Upper lobe of right lung (tissue), 1 donor: ENCODE data around the gene HMGCS1. TPM values are rescaled to one million over a fixed set of nuclear protein-coding genes. Genes with fewer than 3 reads are reported as not detected.

ENCODE experiments used
- ATAC-seq: fragments of 200-7000 bp; cut with Tn5 transposase; one replicate; pipeline ENCODE4 v1.9.1; 2020; ENCODE audit warnings: mild to moderate bottlenecking, moderate library complexity
- DNase-seq: peaks from one replicate; pipeline ENCODE4 v3.0.0-alpha.2; 2020
- H3K27ac ChIP-seq: fragments of 200-600 bp; one replicate; pipeline ENCODE4 v1.8.0; 2022
- H3K27me3 ChIP-seq: fragments of 200-600 bp; one replicate; pipeline ENCODE4 v1.8.0; 2022; ENCODE audit warnings: mild to moderate bottlenecking
- H3K36me3 ChIP-seq: fragments of 200-600 bp; one replicate; pipeline ENCODE4 v1.8.0; 2022
- H3K4me1 ChIP-seq: fragments of 200-600 bp; one replicate; pipeline ENCODE4 v1.8.0; 2022
- H3K4me3 ChIP-seq: fragments of 200-600 bp; one replicate; pipeline ENCODE4 v1.8.0; 2022; ENCODE audit warnings: mild to moderate bottlenecking
- H3K9me3 ChIP-seq: fragments of 200-600 bp; one replicate; pipeline ENCODE4 v1.8.0; 2022
- CTCF ChIP-seq: fragments of 200-600 bp; IDR thresholded peaks from one replicate; pipeline ENCODE4 v1.8.0; 2022; ENCODE audit warnings: antibody characterized with exemption
- intact Hi-C: fragments of 100-400 bp; cut with DNase I; formaldehyde crosslinking; loops from one replicate; pipeline ENCODE4 v1.11.0; 2022
- total RNA-seq: library from RNA; stranded (reverse); fragmentation: NEBNext Ultra II Directional; extraction: Animal tissue kit (Norgen Biotek cat#: 25700); gene quantifications from one replicate; pipeline ENCODE4 v1.2.1, GENCODE V29; 2021
- donor health status: DM: no; HTN: yes; CAD: no; lungs with severe emphysema.

Gene HMGCS1
- total RNA-seq, 1 donor from 2014 or later, result 167 TPM

GRCh38 chr5:43242196-43242595, 71.0 kb downstream of the HMGCS1 start:
- Histone ChIP-seq H3K4me3 (no peak overlapping the region), H3K36me3 (no peaks in the 10 kb centered on the region), H3K27ac (no peak overlapping the region), H3K9me3 (no peaks in the 10 kb centered on the region), H3K4me1 (no peaks in the 10 kb centered on the region), H3K27me3 (no peaks in the 10 kb centered on the region)
- ATAC-seq (no peak), DNase-seq (no peak)
- TF ChIP-seq CTCF, result no peak
- intact Hi-C loops, result no loop called here

Other genes with a start within 250 kb of the HMGCS1 start
- 26.9 TPM for gene ZNF131, start 192.5 kb downstream of the HMGCS1 start, total RNA-seq
- gene NIM1K, start 121.2 kb downstream of the HMGCS1 start, total RNA-seq, result 6.0 TPM
- 7.7 TPM for gene CCL28, start 99.0 kb upstream of the HMGCS1 start, total RNA-seq
- 12.0 TPM for gene TMEM267, start 170.5 kb upstream of the HMGCS1 start, total RNA-seq
- gene C5orf34, start 201.7 kb upstream of the HMGCS1 start, total RNA-seq, result 2.6 TPM
- 82.3 TPM for gene PAIP1, start 243.7 kb upstream of the HMGCS1 start, total RNA-seq